Immature natural killer cell (primary cell): ENCODE measurements around the gene SEC61A1. TPM values are rescaled to one million over a fixed set of nuclear protein-coding genes. Genes with fewer than 3 reads are reported as not detected.

Experiments
- polyA plus RNA-seq, 3 donors: library from polyadenylated mRNA; unstranded; fragments of 300-500 nt; fragmentation: Illumina TruSeq; gene quantifications; one replicate each; pipeline ENCODE4 v1.2.3, GENCODE V29; 2021

Gene SEC61A1
- polyA plus RNA-seq, 3 donors from 2014 or later: 107 to 195 (median 172) TPM

Other genes with a start within 250 kb of the SEC61A1 start
- gene MGLL, start 229.9 kb upstream of the SEC61A1 start, polyA plus RNA-seq: 1 to 10 TPM; 2.6 to 3.6 (median 2.6) TPM
- gene KBTBD12, start 137.2 kb upstream of the SEC61A1 start, polyA plus RNA-seq: not detected
- 10 to 100 TPM; 34.8 to 45.3 (median 44.3) TPM for gene RUVBL1, start 71.4 kb downstream of the SEC61A1 start, polyA plus RNA-seq
- 10 to 100 TPM; 14.5 to 26.9 (median 26.1) TPM for gene EEFSEC, start 101.0 kb downstream of the SEC61A1 start, polyA plus RNA-seq